SHP77 treated with DMSO at 0.1 percent for 48 hours (cell line): ENCODE results near the gene A2M.

Experiments used
- DNase-seq: peaks from one replicate; lab custom pipeline; 2025; lab: John Stamatoyannopoulos, UW

The A2M gene

DNA sequence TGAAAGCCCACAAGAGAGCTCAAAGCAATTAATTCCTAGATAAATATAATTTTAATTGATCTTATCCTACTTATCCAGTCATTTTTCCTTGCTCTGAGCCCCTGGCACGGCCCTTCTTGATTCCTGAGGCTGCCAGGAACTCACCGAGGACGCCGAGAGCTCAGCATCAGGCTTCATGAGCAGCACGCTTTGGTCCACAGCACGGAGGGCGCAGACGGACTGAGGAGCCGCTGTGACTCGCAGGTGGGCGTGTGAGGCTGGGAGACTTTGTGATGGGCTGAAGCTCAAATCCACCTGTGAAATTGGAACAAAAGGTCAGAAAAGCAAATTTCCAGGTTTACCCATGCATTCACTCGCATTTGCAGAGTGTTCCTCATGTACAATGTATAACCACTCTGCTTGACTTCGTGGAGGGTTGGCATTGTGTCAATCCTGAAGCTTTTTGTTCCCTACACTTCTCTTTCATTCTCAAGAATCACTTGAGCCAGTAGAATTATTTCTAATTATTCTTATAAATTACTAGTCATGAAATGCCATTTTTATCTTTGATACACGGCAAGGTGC, 17.2 kb downstream of the A2M start:
- DNase-seq, result no peak

DNA sequence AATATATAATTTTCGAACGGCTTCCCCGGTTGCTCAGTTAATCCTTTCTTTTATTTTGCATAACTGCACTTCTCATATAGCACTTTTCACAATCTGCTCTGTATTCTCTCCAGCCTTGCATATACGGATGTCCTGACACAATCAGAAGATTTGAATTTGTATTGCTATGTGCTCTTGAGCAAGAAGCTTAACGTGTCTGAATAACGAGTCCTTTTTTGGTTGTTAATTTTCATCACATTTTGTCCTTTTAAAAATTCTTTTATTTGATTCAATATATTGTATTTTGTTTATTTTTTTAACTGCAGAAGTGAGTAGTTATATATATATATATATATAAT, 17.6 kb downstream of the A2M start:
- DNase-seq, result no peak

DNA sequence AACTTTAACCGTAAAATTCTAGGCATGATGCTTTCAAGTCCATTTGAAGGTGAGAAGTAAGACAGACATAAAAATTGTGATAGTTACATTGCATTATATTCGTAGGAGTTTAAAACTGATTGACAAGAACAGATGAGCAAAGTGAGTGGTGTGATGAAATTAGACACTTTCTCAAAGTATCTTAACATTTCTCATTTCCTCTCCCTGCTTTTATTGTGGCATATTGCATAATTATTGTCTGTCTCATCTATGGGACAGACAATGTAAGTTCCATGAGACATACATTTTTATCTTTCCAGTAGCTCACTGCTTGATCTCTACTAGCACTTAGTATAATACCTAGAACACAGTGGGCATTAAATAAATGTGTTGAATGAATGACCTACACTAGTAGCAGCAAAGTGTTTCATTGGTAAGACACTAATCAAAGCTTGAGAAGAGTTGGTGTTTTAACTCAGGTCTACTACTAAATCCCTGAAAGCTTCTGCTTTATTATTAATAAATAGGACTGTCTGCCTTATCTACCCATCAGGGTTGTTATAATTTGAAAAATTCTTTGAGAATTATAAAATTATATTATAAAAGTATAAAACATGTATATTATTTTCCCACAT, 19.0 kb downstream of the A2M start:
- DNase-seq, result no peak

DNA sequence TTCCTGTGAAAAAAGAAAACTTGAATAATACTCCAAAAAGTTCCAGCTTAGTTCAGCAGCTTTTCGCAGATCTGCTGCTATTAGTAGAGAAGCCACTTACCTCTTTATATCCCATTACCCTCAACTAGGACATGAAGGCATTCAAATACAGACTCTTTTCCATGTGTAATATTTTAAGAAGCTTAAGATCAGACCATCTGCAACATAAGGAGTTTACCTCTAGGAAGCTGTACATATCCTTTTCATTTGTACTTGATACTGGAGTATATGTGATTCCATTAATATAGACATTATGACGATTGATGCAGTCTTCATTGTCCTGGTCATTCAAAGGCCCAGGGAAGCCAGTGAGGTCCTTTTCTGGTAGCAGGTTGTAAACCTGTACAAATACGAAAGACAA, 20.4 kb downstream of the A2M start:
- DNase-seq, result no peak

DNA sequence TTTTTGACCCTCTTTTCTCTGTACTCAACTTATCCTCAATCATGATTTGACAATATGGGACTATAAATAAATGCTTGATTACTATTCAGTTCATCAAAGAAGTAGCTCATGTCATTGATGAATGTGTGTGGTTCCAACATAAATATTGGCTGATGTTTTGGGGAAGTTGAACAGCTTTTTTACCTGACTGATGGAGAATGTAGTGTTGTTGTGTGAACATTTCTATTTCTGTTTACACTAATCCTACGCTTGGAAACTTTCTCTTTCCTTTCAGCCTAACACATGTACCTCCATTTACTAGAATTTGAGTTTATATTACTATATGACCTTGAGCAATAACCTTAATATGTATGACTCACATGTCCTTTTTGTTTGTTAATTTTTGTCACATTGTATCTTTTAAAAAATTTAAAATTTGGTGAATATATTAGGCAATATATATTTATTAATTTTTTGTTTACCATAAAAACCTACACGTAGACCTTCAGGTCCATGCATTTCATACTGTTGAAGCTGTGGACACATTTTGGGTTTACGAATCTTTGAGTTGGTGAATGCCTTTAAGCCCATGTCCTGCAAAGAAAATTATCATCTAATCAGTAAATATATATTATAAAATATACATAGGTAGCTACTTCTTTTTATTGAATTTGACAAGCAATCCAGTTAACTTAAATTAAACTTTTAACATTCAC, 21.1 kb downstream of the A2M start:
- DNase-seq, result no peak

DNA sequence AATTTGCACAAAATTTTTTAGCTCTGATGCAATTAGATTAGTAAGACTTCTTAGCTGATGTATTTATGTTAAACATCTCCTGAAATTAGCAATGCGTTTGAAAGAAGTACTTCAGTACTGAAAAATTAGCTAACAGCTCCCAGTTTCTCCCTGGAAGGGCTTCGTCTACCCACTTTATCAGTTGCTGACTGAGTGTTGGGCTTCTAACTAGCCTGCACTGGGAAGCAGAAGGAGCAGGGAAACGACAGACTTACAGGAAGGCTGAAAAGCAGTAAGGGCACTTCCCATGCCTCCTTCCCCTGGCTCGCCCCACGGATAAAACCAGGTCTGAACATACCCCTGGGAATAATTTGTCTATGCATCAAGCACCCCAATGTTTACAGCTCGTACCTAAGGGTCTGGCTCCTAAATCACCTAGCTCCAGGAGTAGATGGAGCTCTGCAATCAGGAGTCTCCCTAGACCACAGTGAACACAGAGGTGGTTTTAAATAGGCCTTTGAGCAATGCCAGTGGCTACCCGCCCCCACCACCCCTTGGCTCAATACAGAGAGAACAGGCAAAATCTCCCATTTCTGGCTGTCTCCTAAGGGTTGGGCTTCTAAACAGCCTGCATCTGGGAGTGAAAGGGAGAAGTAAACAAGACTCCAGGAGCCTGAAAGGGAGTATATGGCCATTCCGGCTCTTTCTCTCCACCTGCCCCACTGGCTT, 23.7 kb downstream of the A2M start:
- DNase-seq, result no peak

DNA sequence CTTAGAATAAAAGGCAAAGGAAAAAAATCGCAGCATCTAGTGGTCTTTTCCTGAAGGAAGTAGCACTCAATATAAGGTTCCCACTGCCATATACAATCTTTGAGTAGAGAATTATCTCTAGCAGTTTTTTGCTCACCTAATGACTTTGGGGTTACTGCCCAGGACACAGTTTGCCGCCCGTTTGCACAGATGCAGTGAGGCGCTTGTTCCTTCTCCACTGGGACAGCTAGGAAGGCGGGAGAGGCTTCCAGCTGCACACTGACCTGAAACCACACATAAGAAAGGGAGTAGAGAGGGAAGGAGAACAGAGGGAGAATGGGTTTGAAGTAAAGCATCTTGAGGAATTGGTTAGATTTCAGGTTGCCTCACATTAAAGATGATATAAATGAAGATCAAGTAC, 25.5 kb downstream of the A2M start:
- no peak for DNase-seq

DNA sequence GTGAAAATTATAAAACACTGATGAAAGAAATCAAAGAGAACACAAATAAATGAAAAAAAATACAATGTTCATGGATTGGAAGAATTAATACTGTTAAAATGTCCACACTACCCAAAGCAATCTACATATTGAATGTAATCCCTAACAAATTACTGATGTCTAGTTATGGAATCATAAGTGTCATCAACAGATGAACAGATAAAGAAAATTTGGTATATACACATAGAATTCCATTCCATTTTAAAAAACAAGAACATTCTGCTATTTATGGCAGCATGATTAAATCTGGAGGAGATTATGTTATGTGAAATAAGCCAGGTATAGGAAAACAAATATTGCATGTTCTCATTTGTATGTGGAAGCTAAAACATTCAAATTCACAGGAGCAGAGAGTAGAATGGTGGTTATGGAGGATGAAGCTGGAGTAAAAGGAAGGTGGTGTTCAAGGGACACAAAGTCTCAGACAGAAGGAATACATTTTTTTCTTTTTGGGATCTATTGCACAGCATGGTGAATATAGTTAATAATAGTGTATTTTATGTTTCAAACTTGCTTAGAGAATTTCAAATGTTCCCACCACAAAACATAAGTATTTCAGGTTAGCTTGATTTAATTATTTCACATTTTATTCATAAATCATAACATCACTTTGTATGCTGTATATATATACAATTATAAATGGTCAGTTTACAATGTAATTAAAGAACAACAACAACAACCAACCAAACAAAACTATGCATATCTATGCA, 28.5 kb downstream of the A2M start:
- no peak for DNase-seq

DNA sequence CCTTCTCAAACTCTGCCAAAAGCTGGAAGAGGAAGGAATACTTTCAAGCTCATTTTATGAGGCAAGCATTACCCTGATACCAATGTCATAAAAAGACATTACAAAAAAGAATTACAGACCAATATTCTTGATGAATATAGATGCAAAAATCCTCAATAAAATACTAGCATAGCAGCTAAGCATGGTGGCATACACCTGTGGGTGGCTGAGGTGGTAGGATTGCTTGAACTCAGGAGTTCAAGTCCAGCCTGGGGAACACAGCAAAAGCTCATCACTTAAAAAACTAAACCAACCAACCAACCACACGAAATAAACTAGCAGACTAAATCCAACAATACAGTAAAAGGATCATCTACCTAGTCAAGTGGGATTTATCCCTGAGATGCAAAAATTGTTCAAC, 29.6 kb downstream of the A2M start:
- no peak for DNase-seq

DNA sequence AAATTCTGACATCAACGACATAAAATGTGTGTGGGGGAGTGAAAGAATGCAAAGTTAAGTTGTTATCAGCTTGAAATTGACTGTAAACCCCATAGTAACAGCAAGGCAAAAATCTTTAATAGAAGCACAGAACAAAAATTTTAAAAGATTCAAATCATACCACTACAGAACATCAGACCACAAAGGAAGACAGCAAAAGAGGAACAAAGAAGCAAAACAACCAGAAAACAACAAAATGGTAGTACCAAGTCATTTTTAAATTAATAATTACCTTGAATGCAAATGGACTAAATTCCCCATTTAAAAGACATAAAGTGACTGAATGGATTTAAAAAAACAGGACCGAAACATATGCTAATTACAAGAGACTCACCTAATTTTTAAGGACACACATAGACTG, 31.3 kb downstream of the A2M start:
- DNase-seq, result no peak

DNA sequence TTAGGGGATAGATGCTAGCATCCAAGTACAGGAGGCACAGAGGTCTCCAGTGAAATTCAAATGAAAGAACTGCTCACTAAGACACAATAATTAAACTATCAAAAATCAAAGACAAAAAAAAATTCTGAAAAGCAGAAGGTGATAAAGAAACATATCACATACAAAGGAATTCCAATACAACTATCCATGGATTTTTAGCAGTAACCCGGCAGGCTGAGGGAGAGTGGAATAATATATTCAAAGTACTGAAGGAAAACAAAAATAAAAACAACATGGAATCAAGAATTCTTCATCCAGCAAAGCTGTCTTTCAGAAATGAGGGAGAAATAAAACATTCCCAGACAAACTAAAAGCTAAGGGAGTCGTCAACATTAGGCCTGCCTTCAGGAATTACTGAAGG, 31.9 kb downstream of the A2M start:
- no peak for DNase-seq

DNA sequence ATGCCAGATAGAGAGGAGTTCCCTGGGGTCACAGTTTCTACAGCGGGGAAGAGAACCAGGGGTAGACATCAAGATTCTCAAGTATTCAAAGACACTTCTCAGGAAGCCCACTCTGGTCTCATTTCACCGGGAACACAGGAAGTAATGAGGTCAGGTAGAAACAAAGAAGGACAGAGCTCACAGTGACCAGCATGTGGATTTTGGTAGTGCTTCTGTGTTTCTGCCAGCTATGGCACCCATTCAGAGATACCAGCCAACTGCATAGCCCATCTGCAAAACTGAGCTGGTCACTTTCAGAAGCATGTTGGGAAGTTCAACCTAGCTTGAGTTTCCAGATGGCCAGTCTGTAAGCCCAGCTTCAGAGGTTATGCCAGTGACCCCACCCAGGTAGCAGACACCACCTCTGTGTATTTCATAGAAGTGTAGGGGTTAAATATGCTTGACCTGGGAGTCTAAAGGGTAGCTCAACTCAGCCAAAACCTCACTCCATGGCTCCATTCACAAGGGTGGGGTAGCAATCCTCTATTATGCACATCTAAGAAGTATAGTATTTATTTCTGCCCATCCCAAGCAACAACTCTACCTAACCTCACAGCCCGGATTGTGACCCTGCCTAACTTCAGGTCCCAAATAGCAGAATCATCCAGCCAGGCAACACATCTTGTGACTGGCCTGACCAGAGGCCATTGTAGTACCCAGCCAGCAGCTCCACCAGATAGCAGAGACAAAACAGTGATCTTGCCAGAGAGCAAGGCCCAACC, 33.9 kb downstream of the A2M start:
- no peak for DNase-seq

DNA sequence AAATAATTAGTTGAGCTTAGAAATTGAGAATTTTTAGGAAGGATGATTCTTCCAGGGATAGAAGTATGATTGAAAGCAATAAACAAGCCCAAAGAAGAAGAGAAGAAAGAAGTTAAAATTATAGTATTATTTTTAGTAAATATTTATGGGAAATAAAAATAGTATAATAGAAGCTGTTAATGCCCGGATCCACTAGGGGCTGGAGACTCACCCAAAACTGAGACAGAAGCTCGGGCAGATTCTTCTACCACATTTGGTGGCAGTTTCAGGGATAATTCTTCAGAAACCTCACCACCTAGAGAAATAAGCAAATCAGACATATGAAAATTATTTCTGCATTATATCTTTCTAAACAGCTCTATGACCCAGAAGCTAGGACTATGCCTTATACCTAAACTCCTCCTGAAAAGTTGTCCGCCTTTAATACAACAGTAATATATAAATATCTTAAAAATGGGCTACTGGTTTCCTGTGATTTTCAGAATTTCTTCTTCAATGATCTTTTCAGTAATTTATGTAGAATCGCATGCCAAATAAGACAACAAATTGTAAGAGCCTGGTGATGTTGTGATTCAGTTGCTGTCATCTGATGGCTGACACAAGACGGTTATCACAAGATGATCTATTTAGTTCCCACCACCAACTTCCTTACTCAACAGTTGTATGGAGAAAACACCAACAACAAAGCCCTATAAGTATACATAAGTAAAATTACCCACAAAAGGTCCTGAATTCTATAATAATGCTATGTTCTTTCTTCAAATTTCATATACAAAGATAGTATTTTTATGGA, 35.6 kb downstream of the A2M start:
- no peak for DNase-seq

DNA sequence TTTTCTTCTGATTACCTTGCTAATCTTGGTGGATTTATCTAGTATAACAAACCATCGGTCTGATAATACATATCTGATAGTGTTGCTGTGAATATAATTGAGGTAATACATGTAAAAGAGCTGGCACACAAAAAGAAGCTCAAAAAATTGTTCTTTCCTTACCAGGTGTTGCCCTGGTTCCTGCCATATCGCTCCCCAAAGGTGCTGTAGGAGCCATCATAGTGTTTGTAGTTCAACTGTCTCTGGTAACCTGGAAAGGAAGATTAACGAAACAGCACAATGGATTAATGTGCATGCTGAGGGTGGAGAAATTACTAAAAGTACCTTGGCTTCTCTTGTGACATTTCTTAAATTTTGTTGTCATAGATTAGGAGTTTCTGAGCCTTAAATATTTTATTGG, 36.6 kb downstream of the A2M start:
- no peak for DNase-seq

DNA sequence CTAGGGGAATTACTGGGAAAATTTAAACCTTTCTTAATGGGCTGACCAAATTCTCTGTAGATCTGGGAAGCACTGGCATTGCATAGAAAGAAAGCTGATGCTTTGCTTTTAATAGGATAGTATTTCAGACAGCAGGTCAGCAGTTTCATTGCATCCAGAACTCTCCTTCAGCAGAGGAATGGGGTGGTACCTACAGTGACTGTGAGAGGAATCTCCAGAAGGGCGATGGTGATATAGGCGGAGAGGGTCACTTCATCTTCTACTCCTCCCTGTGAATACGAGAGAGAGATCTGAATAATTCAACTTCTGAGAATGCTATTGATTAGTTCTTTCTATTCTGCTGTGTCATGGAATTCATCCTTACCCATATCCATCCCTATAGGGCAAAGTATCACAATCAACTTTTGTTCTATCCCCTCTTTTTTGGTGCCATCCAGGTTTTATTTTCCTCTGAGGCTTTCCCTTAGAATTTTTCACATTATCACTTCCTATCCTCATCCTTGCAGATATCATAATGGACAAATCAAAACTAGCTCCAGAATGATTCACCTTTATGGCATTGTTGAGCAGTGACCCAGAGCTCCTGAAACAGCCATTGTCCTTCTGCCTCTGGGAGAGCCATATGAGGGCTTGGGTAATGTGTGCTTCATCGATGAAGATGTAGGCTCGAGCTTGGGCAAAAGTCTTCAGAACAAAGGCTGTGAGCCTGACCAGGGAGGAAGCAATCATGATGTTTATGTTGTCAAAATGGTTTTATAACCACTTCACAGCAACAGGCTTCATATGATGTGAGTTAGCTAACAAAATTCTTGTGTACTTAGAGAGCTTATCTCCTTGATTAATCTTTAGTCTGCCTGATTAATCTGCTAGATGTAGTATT, 38.3 kb downstream of the A2M start:
- no peak for DNase-seq

DNA sequence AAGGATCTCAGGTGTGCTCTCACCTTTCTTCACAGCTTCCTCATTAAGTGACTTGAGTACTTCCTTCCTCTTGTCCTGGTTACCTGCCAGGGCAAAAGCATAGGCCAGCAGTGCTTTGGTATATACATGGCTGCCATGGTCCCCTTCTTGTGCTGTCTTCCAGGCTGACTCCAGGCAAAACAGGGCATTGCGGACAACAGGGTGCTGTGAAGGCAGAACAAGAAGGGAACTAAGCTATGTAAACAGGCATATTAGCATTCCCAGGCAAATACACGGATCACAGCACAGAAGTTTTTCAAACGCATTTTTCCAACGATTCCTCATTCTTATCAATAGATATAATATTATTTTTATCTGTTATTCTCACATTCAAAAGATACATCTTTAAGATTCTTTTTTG, 39.0 kb downstream of the A2M start:
- no peak for DNase-seq

DNA sequence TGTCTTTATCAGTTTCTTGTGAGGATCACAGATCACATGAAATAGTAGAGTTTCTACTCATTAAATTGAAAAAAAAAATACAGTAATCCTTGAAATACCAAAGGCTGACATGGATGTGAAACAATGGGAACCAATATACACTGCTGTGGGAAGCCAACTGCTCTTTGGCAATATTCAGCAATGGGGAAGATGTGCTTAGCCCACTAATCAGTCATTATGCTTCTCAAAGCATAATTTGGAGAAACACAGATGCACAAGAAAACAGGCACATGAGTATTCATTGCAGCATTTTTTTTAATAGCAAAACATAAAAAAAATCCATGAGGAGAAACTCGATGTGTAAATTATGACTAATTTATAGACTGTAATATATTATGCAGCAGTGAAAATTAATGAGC, 40.6 kb downstream of the A2M start:
- DNase-seq, result no peak

DNA sequence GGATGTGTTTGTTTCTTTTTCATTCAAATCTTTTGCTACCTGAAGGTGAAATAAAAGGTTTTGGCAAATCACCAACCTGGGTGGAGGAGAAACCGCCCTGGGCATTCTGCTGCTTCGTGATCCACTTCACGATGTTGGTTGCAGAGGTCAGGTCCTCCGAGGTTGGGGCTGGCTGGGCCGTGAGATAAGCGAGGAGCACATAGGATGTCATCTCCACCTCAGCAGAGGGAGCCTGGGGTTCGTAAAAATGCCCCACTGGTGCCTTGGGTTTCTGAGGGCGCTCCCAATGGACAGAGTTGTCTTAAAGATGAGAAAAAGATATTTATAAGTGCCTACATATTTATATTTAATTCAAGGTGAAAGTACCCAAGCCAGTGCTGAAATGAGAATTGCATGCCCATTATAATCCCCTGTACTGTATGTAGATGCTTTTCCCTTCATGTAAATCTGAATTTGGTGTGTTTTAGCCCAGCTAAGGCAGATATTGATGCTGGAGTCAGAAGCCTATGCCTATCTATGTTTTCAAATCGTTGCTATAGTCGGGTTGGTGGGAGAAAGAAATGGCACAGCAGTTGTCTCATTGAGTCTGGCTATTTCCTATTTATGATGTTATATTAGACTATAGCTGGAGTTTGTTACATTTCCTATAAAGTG, 41.1 kb downstream of the A2M start:
- no peak for DNase-seq

DNA sequence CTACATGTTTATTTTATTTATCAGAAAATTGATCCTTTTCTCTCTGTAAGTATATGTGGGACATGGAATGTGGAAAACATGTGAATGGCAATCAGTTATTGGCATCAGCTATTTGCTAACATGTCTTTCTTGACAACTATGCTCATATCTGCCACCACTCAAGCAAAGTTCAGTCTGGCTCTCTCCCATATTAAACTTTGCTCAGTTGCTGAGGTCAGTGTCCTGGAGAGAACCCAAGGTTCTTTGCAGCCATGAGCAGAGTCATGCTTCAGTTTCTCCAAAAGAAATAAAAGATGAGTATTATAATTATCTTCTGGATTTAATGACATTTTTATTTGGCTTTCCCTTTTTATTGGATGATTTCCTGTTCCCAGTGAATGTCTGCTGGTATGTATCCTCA, 42.6 kb downstream of the A2M start:
- DNase-seq, result no peak
